Measurements from ENCODE around the gene SLC15A3.

Gene SLC15A3

GRCh38 chr11:60927061-60927592 is 24.8 kb downstream of the SLC15A3 start:
- DNase-seq = no peak

GRCh38 chr11:60926500-60926899 is 25.5 kb downstream of the SLC15A3 start:
- no peak for DNase-seq

DNA sequence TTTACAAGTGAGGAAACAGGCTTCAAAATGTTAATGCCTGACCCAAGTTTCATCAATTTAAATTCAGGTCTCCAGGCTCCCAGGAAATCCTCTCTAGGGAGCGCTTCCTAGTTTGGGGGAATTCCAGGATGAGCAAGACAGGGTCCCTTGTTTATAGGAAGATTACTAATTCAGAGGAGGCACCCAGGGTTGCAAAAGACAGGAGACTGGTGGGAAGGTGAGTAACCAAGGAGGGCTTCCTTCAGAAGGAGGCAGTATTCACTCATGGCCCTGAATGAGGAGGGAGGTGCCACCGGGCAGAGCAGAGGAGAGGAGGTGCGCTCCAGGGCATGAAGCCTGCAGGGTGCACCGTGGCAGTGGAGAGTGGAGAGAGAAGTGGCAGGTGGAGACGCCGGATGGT is 26.1 kb downstream of the SLC15A3 start:
- DNase-seq = no peak

GRCh38 chr11:60924906-60925853 is 26.8 kb downstream of the SLC15A3 start:
- no peak for DNase-seq

DNA sequence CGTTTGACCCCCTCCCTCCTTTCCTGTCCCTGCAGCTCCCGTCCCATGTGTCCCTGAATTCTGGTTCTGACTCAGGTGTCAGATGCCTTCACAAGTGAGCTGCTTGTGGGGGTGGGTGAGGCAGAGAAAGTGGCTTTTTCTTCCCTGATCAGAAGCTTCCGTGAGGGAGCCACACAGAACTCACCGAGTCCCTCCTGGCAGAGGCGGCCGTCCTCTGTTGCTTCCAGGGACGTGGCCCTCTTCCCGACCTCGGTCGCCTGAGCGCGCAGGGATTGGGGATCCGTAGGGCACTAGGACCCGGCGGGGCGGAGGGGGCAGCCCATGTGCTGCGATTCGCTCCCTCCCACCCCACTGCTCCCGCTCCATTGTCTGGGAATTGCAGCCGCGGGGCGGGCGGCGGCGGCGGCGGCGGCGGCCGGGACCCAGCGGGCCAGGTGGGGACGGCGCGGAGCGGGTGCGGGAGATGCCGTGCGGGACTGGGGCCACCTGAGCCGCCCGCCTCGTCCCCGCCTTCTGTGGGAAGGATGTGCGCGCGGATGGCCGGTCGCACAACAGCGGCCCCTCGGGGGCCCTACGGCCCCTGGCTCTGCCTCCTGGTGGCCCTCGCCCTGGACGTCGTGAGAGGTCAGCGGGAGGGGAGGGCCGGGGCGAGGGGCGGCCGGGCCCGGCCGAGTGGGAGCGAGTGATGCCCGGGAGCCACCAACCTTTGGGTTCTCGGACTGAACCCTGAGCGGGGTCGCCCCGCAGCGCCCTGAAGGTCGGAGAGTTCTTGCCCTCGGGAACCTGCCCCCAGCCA is 27.7 kb downstream of the SLC15A3 start, which contains the start of gene TMEM132A:
Gene TMEM132A, plus strand, starts transcription at position 351 of the 796 bp plus-strand sequence. Its CDS starts 174 bp downstream, at position 525.
- peak; percentile 13 for DNase-seq

- no peak for DNase-seq
Measured at GRCh38 chr11:60923800-60924109, 28.2 kb downstream of the SLC15A3 start.

- no peak for DNase-seq
Measured at GRCh38 chr11:60923326-60923725, 28.6 kb downstream of the SLC15A3 start.

DNA sequence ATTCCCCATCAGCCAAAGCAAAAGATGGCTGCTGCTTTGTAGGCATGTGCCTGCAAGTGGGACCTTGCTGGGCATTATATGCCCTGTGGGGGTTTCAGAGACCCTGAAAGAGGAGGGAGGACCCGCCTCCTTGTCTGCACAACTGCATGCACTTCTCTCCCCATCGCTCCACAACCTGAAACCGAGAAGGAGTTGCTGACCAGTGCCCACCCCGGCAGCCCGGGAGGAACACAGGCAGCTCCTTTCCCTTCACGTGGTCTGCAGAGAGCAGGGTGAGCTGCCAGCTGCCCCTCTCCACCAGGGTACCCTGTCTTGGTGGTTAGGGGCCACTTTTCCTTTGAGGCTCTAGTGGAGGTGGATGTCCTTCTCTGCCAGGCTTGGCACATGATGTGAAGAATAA is 29.1 kb downstream of the SLC15A3 start:
- no peak for DNase-seq

GRCh38 chr11:60921777-60922335 is 30.1 kb downstream of the SLC15A3 start:
- DNase-seq = no peak

GRCh38 chr11:60921259-60921658 is 30.7 kb downstream of the SLC15A3 start:
- no peak for DNase-seq

DNA sequence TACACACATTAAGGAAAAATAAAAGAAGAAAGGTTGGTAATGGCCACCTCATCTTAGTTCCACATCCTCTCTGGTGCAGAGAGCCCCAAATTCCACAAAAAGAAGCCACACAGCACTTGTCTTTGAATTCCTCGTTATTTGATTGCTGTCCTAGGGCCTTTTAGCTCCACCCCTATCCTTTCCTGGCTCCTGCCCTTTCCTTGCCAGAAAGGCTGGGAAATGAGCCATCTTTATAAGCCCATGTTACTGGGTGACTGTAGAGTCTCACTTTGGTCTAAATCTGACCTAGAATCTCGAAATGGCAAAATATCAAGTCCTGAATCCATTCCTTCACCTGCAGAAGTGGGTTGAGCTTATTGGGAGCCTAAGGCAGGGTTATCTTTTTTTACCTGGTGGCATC is 32.0 kb downstream of the SLC15A3 start:
- no peak for DNase-seq

- no peak for DNase-seq
Measured at GRCh38 chr11:60919320-60919719, 32.7 kb downstream of the SLC15A3 start.

GRCh38 chr11:60918939-60919265 is 33.1 kb downstream of the SLC15A3 start:
- DNase-seq = no peak

- DNase-seq = no peak
Measured at GRCh38 chr11:60918251-60918938, 33.6 kb downstream of the SLC15A3 start.

GRCh38 chr11:60917267-60917666 is 34.7 kb downstream of the SLC15A3 start:
- DNase-seq = no peak

- DNase-seq = no peak
Measured at GRCh38 chr11:60916669-60917206, 35.2 kb downstream of the SLC15A3 start.

DNA sequence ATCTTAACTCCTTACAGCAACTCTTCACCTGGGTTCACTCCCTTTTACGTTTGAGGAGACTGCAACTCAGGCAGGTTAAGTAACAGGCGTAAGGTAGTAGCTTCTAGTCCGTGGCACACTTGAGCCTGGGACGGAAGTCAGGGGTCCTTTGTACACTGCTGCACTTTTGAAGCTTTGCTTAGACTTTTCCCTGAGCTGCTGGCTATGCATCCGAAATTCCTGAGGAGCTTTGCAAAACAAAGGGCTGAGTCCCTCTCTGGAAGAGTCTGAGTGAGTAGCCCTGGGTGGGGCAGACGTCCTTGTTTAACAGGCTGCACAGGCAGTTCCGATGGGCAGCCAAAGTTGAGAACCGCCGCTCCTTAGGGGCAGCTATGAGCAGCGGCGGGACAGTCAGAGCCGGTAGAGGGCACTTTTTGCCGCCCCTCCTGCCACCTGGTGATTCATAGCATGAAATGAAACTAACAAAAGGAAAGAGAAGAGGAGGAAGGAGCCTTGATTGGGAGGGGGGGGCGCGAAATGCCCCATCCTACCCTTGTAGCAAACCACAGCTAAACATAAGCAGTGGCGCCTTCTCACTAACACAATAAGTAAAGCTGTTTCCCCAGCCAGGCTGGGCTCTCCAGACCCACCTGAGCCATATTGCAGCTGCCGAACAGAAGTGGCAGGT is 36.6 kb downstream of the SLC15A3 start:
- DNase-seq = no peak

GRCh38 chr11:60914633-60915247 is 37.2 kb downstream of the SLC15A3 start:
- DNase-seq = no peak

DNA sequence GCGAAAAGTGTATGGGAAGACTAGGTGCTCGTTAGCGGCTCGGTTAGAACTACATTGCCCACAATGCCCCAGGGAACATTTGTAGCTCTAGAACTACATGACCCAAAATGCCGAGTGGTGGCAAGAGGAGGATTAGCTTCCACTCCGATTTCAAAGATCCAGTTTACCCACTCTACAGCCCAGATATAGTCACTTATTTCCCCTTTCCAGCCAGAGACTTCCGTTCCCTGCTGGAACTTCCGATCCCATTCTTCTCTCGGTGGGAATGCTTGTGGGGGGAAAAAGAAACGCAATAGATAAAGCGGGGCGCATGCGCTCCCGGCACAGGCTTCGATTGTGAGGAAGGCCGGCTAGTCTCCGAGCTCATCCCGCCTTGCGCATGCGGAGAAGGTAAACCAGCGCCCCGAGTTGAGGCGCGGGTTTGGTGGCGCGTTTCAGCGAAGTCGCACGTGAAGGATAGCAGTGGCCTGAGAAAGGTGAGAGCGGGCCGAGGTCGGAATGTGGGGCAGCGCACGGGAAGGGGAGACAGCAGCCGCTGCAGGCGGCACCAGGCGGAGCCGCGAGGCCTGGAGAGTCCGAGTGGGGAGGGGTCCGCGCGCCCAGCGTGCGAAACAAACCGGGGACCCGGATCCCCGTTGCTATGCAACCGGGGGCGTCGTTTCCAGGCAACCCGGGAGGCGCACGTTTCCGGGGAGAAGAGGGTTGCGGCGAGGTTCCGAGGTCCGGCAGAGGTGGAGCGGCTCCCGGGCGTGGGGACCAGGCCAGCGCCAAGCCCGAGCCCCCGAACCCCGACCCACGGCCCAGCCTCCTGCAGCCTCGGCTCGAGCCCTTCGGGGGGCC is 38.0 kb downstream of the SLC15A3 start, which contains the start of gene TMEM109:
Gene TMEM109, plus strand, starts transcription at position 366 of the 840 bp plus-strand sequence. CDS start 5,536 bp downstream, outside the sequence.
- peak; percentile 85 for DNase-seq

GRCh38 chr11:60912851-60913528 is 39.0 kb downstream of the SLC15A3 start:
- no peak for DNase-seq
